CD8-positive, alpha-beta memory T cell (primary cell): ENCODE data around the gene RIOK3. TPM values are rescaled to one million over a fixed set of nuclear protein-coding genes. Genes with fewer than 3 reads are reported as not detected.
A peak's percentile ranks its signal among the peaks of the same experiment; 100 is the strongest.
"Not testable (repeated sequence)": the region's sequence is repeated elsewhere in the genome, so short reads cannot be mapped to it uniquely, and the experiment has no call there.

Experiments used
- CTCF ChIA-PET: fragments of 350-600 bp; sonication (Branson Sonifier 250); formaldehyde crosslinking; loops from one replicate; lab custom pipeline; 2021; ENCODE audit warnings: antibody characterized with exemption; lab: Charles Lee
- POLR2A ChIA-PET: fragments of 350-600 bp; sonication (Branson Sonifier 250); formaldehyde crosslinking; loops from one replicate; lab custom pipeline; 2021; ENCODE audit warnings: antibody characterized with exemption; lab: Charles Lee
- DNase-seq, 5 donors: peaks; one replicate each; pipeline versions ENCODE4 v3.0.0 to v3.0.0-alpha.2; 2020 to 2022; ENCODE audit warnings: mixed read lengths in 1 of 5
- H3K27ac ChIP-seq: one replicate; pipeline ENCODE4 v1.7.0; 2013; ENCODE audit warnings: low read depth, mild to moderate bottlenecking, low read length, moderate library complexity
- H3K27me3 ChIP-seq: 2 replicates; pipeline ENCODE4 v1.7.0; 2013; ENCODE audit warnings: low read length, mild to moderate bottlenecking; ENCODE audit not compliant: insufficient read depth, poor library complexity, severe bottlenecking
- H3K36me3 ChIP-seq: 2 replicates; pipeline ENCODE4 v1.7.0; 2013; ENCODE audit warnings: mild to moderate bottlenecking, low read length, moderate library complexity; ENCODE audit not compliant: insufficient read depth
- H3K4me1 ChIP-seq: 2 replicates; pipeline ENCODE4 v1.7.0; 2013; ENCODE audit warnings: mild to moderate bottlenecking, low read length, moderate library complexity; ENCODE audit not compliant: insufficient read depth
- H3K4me3 ChIP-seq: 2 replicates; pipeline ENCODE4 v1.7.0; 2013; ENCODE audit warnings: mild to moderate bottlenecking, low read length
- H3K9me3 ChIP-seq: 2 replicates; pipeline ENCODE4 v1.7.0; 2013; ENCODE audit warnings: mild to moderate bottlenecking, low read length
- H3K27ac Mint-ChIP-seq, 8 donors: one replicate each; pipeline ENCODE4 v1.8.0; 2020 to 2021; ENCODE audit warnings: mixed read lengths in 8 of 8, mild to moderate bottlenecking in 6 of 8, inconsistent platforms in 3 of 8, moderate library complexity in 3 of 8
- H3K27me3 Mint-ChIP-seq, 2 donors: one replicate each; pipeline ENCODE4 v1.8.0; 2020 to 2021; ENCODE audit warnings: mixed read lengths in 2 of 2, mild to moderate bottlenecking in 1 of 2, moderate library complexity in 1 of 2
- H3K36me3 Mint-ChIP-seq, 3 donors: one replicate each; pipeline ENCODE4 v1.8.0; 2020 to 2021; ENCODE audit warnings: mixed read lengths in 3 of 3, inconsistent platforms in 1 of 3, mild to moderate bottlenecking in 1 of 3
- H3K4me1 Mint-ChIP-seq, 3 donors: one replicate each; pipeline ENCODE4 v1.8.0; 2020 to 2021; ENCODE audit warnings: mixed read lengths in 3 of 3, inconsistent platforms in 1 of 3, mild to moderate bottlenecking in 1 of 3
- H3K4me3 Mint-ChIP-seq, 7 donors: one replicate each; pipeline ENCODE4 v1.8.0; 2020 to 2021; ENCODE audit warnings: mixed read lengths in 7 of 7, mild to moderate bottlenecking in 6 of 7, moderate library complexity in 4 of 7, inconsistent platforms in 2 of 7
- H3K9me3 Mint-ChIP-seq, 5 donors: one replicate each; pipeline ENCODE4 v1.8.0; 2020 to 2022; ENCODE audit warnings: mixed read lengths in 5 of 5, mild to moderate bottlenecking in 3 of 5, moderate library complexity in 2 of 5, inconsistent platforms in 1 of 5
- polyA plus RNA-seq: library from polyadenylated mRNA; unstranded; fragments of 300-500 nt; fragmentation: Illumina TruSeq; gene quantifications from one replicate; pipeline ENCODE4 v1.2.3, GENCODE V29; 2021
- total RNA-seq, 2 experiments: library from RNA; stranded (reverse); gene quantifications; one replicate each; pipeline ENCODE4 v1.2.3, GENCODE V29; 2021

RIOK3 gene
- total and polyA plus RNA-seq, 3 experiments from 2014 or later, result 41.6 to 56.4 (median 55.3) TPM

GRCh38 chr18:23502516-23503037, 49.5 kb downstream of the RIOK3 start:
- ChIA-PET CTCF (no interaction called here), POLR2A (no interaction called here)
- Histone ChIP-seq H3K27me3 (no peaks in the 10 kb centered on the region), H3K27ac (peak overlapping the region; percentile 85), H3K4me1 (peaks cover 40% of the 10 kb centered on the region), H3K36me3 (peaks cover 5% of the 10 kb centered on the region), H3K4me3 (peak overlapping the region; percentile 92), H3K9me3 (no peaks in the 10 kb centered on the region)
- Mint-ChIP-seq H3K9me3 (no peaks in the 10 kb centered on the region), H3K27me3 (no peaks in the 10 kb centered on the region), H3K27ac (peak overlapping the region; percentile 80 to 95 (median 92)), H3K4me1 (peaks cover 45 to 58% (median 52%) of the 10 kb centered on the region in 3 donors), H3K36me3 (peaks cover 2 to 26% (median 4%) of the 10 kb centered on the region in 3 donors), H3K4me3 (peak overlapping the region; percentile 78 to 98 (median 86))
- no peak for DNase-seq

GRCh38 chr18:23503038-23503962, 50.2 kb downstream of the RIOK3 start, which contains the start of gene RMC1:
RMC1 (plus strand) TSS chr18:23503511; CDS start chr18:23503619, 108 bp downstream.
- CTCF ChIA-PET, result interaction anchor here (0.7 to 3.3 kb wide), 2 partner anchors 13 kb away, joined by 4 to 20 read pairs; no protein-coding TSS in a partner anchor
- Mint-ChIP-seq H3K9me3 (no peaks in the 10 kb centered on the region), H3K4me3 (peak within 1 kb of the TSS; percentile 86 to 98 (median 97)), H3K27me3 (no peaks in the 10 kb centered on the region), H3K36me3 (peaks cover 4 to 33% (median 5%) of the 10 kb centered on the region in 3 donors), H3K4me1 (peaks cover 53 to 66% (median 60%) of the 10 kb centered on the region in 3 donors), H3K27ac (peak within 1 kb of the TSS; percentile 91 to 96 (median 94))
- Histone ChIP-seq H3K27me3 (no peaks in the 10 kb centered on the region), H3K27ac (peak within 1 kb of the TSS; percentile 85), H3K4me1 (peaks cover 40% of the 10 kb centered on the region), H3K36me3 (peaks cover 11% of the 10 kb centered on the region), H3K9me3 (no peaks in the 10 kb centered on the region), H3K4me3 (peak within 1 kb of the TSS; percentile 92)
- POLR2A ChIA-PET, result interaction anchor here (0.6 to 1.0 kb wide), 2 partner anchors 49 to 82 kb away, joined by 3 to 4 read pairs; no protein-coding TSS in a partner anchor
- DNase-seq, result peak; percentile 94 to 97 (median 97)

GRCh38 chr18:23503963-23504344, 50.9 kb downstream of the RIOK3 start:
- H3K27ac Mint-ChIP-seq, result peak overlapping the region; percentile 80 to 96 (median 94)
- no peak for DNase-seq
- CTCF ChIA-PET, result interaction anchor here (3.3 kb wide), 1 partner anchor 12 kb away, joined by 20 read pairs; no protein-coding TSS in a partner anchor
- H3K36me3 Mint-ChIP-seq, result peaks cover 4 to 39% (median 6%) of the 10 kb centered on the region in 3 donors
- peak overlapping the region; percentile 86 to 98 (median 97) for H3K4me3 Mint-ChIP-seq
- POLR2A ChIA-PET, result interaction anchor here (0.6 to 1.0 kb wide), 2 partner anchors 50 to 82 kb away, joined by 3 to 4 read pairs; no protein-coding TSS in a partner anchor
- no peaks in the 10 kb centered on the region for H3K27me3 Mint-ChIP-seq
- no peaks in the 10 kb centered on the region for H3K9me3 Mint-ChIP-seq
- peaks cover 35% of the 10 kb centered on the region for H3K4me1 ChIP-seq
- H3K27ac ChIP-seq, result peak overlapping the region; percentile 85
- peak overlapping the region; percentile 92 for H3K4me3 ChIP-seq
- peaks cover 52 to 68% (median 62%) of the 10 kb centered on the region in 3 donors for H3K4me1 Mint-ChIP-seq
- H3K36me3 ChIP-seq, result peaks cover 17% of the 10 kb centered on the region
- H3K9me3 ChIP-seq, result no peaks in the 10 kb centered on the region
- H3K27me3 ChIP-seq, result no peaks in the 10 kb centered on the region

- Histone ChIP-seq H3K9me3 (no peaks in the 10 kb centered on the region), H3K4me1 (peaks cover 32% of the 10 kb centered on the region), H3K27ac (peak overlapping the region; percentile 85), H3K4me3 (peak overlapping the region; percentile 92), H3K36me3 (peaks cover 17% of the 10 kb centered on the region), H3K27me3 (no peaks in the 10 kb centered on the region)
- Mint-ChIP-seq H3K9me3 (no peaks in the 10 kb centered on the region), H3K27me3 (no peaks in the 10 kb centered on the region), H3K36me3 (peaks cover 4 to 43% (median 6%) of the 10 kb centered on the region in 3 donors), H3K4me3 (peak overlapping the region; percentile 86 to 98 (median 97)), H3K4me1 (peaks cover 50 to 62% (median 57%) of the 10 kb centered on the region in 3 donors), H3K27ac (peak overlapping the region; percentile 80 to 96 (median 94))
- CTCF ChIA-PET, result interaction anchor here (1.4 to 3.3 kb wide), 2 partner anchors 11 to 18 kb away, joined by 4 to 20 read pairs; no protein-coding TSS in a partner anchor
- POLR2A ChIA-PET, result no interaction called here
- DNase-seq, result no peak
Observed at GRCh38 chr18:23504720-23505119, 51.6 kb downstream of the RIOK3 start.

- Histone ChIP-seq H3K9me3 (no peaks in the 10 kb centered on the region), H3K27me3 (no peaks in the 10 kb centered on the region), H3K27ac (no peak overlapping the region), H3K4me3 (no peak overlapping the region), H3K36me3 (peaks cover 17% of the 10 kb centered on the region), H3K4me1 (peaks cover 32% of the 10 kb centered on the region)
- no peak for DNase-seq
- ChIA-PET POLR2A (no interaction called here), CTCF (interaction anchor here (1.0 to 3.3 kb wide), 2 partner anchors 9 to 79 kb away, joined by 3 to 20 read pairs; no protein-coding TSS in a partner anchor)
- peak overlapping the region in 2 of 7 donors; percentile 20 to 45 for H3K4me3 Mint-ChIP-seq
- H3K27ac Mint-ChIP-seq, result peak overlapping the region in 1 of 8 donors; percentile 27
- peaks cover 48 to 64% (median 62%) of the 10 kb centered on the region in 3 donors for H3K4me1 Mint-ChIP-seq
- H3K36me3 Mint-ChIP-seq, result peaks cover 14 to 58% (median 14%) of the 10 kb centered on the region in 3 donors
- H3K9me3 Mint-ChIP-seq, result no peaks in the 10 kb centered on the region
- H3K27me3 Mint-ChIP-seq, result no peaks in the 10 kb centered on the region
Observed at GRCh38 chr18:23506393-23506792, 53.3 kb downstream of the RIOK3 start.

- Histone ChIP-seq H3K4me1 (peaks cover 11% of the 10 kb centered on the region), H3K36me3 (peaks cover 17% of the 10 kb centered on the region)
- H3K27me3 ChIP-seq, H3K9me3 ChIP-seq, H3K4me3 ChIP-seq, H3K27me3 Mint-ChIP-seq, H3K9me3 Mint-ChIP-seq, DNase-seq, H3K27ac ChIP-seq, H3K4me3 Mint-ChIP-seq: not testable (repeated sequence)
- ChIA-PET POLR2A (interaction anchor here (0.6 kb wide), 1 partner anchor 912 kb away, joined by 3 read pairs; no protein-coding TSS in a partner anchor), CTCF (interaction anchor here (1.3 to 1.7 kb wide), 3 partner anchors 12 to 75 kb away, joined by 3 to 6 read pairs (median 4); partner anchors contain the start of gene NPC1)
- H3K27ac Mint-ChIP-seq, result peak overlapping the region in 1 of 8 donors; percentile 56
- H3K36me3 Mint-ChIP-seq, result peaks cover 10 to 82% (median 15%) of the 10 kb centered on the region in 3 donors
- peaks cover 29 to 53% (median 42%) of the 10 kb centered on the region in 3 donors for H3K4me1 Mint-ChIP-seq
Observed at GRCh38 chr18:23510923-23511322, 57.8 kb downstream of the RIOK3 start.

GRCh38 chr18:23512216-23512615, 59.1 kb downstream of the RIOK3 start:
- CTCF ChIA-PET, result not testable (repeated sequence)
- H3K4me1 Mint-ChIP-seq, result peaks cover 24 to 46% (median 35%) of the 10 kb centered on the region in 3 donors

More at GRCh38 chr18:23512216-23512615, 59.1 kb downstream of the RIOK3 start:
- H3K27ac Mint-ChIP-seq, result peak overlapping the region in 5 of 8 donors; percentile 24 to 68 (median 48)
- H3K9me3 ChIP-seq, H3K4me1 ChIP-seq, H3K4me3 Mint-ChIP-seq, H3K9me3 Mint-ChIP-seq, H3K27me3 ChIP-seq, POLR2A ChIA-PET, DNase-seq, H3K4me3 ChIP-seq, H3K27ac ChIP-seq, H3K27me3 Mint-ChIP-seq: not testable (repeated sequence)
- H3K36me3 ChIP-seq, result peaks cover 18% of the 10 kb centered on the region
- peaks cover 10 to 83% (median 13%) of the 10 kb centered on the region in 3 donors for H3K36me3 Mint-ChIP-seq
